ENCODE measurements around the gene LIAS. TPM values are rescaled to one million over a fixed set of nuclear protein-coding genes. Genes with fewer than 3 reads are reported as not detected.
A peak's percentile ranks its signal among the peaks of the same experiment; 100 is the strongest.

LIAS gene
- total and polyA plus RNA-seq, 2 of the 13 experiments (the other 11 are each of a cell fraction or from before 2014, with no cell fraction given) = 16.0 to 16.6 TPM

DNA sequence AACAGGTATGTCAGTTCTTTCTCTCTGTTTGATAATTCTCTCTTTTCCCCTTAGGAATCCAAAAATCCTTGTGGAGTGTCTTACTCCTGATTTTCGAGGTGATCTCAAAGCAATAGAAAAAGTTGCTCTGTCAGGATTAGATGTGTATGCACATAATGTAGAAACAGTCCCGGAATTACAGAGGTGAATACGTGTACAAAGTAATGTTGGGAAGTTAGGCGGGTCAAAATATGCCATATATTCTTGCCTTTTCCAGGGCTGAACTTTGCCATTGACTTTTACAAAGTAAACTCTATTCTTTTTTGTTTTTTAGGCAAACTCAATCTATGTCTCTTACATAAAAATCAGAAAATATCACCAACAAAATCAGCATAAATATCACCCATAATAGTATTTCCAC lies 8.6 kb downstream of the LIAS start (continued):
- peak; percentile 58 for TF ChIP-seq ELF3 (CRISPR knock-in tag; IDR thresholded peaks at IDR 0.05)
- no peak for TF ChIP-seq ZNF703 (CRISPR knock-in tag; IDR thresholded peaks at IDR 0.05; ENCODE audit: borderline replicate concordance)
- TF ChIP-seq ZNF451 (CRISPR knock-in tag; IDR thresholded peaks at IDR 0.05) = no peak
- TF ChIP-seq MED1 (CRISPR knock-in tag; IDR thresholded peaks at IDR 0.05) = peak; percentile 64
- 0 out of 2 replicates have a peak, but pooled peaks have one; percentile 13 for TF ChIP-seq NR2F6 (IDR thresholded peaks at IDR 0.05)
- peak; percentile 52; the same call in 1 of the 2 replicates for TF ChIP-seq NR2F6 (CRISPR knock-in tag; IDR thresholded peaks at IDR 0.05)
- peak; percentile 78 for TF ChIP-seq SAP130 (CRISPR knock-in tag; IDR thresholded peaks at IDR 0.05; ENCODE audit: low read depth)
- TF ChIP-seq, protein P1, sequence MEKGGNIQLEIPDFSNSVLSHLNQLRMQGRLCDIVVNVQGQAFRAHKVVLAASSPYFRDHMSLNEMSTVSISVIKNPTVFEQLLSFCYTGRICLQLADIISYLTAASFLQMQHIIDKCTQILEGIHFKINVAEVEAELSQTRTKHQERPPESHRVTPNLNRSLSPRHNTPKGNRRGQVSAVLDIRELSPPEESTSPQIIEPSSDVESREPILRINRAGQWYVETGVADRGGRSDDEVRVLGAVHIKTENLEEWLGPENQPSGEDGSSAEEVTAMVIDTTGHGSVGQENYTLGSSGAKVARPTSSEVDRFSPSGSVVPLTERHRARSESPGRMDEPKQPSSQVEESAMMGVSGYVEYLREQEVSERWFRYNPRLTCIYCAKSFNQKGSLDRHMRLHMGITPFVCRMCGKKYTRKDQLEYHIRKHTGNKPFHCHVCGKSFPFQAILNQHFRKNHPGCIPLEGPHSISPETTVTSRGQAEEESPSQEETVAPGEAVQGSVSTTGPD (CRISPR knock-in tag; IDR thresholded peaks at IDR 0.05) = no peak
- peak; percentile 50; the same call in 1 of the 2 replicates for TF ChIP-seq SOX5 (CRISPR knock-in tag; IDR thresholded peaks at IDR 0.05; ENCODE audit: borderline replicate concordance)
- no peak for TF ChIP-seq LCORL (IDR thresholded peaks at IDR 0.05)
- peak; percentile 39; the same call in 1 of the 2 replicates for TF ChIP-seq LCORL (CRISPR knock-in tag; IDR thresholded peaks at IDR 0.05)
- no peak for TF ChIP-seq ZNF317 (CRISPR knock-in tag; IDR thresholded peaks at IDR 0.05)
- TF ChIP-seq, protein P2, sequence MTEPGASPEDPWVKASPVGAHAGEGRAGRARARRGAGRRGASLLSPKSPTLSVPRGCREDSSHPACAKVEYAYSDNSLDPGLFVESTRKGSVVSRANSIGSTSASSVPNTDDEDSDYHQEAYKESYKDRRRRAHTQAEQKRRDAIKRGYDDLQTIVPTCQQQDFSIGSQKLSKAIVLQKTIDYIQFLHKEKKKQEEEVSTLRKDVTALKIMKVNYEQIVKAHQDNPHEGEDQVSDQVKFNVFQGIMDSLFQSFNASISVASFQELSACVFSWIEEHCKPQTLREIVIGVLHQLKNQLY (CRISPR knock-in tag; IDR thresholded peaks at IDR 0.05) = 0 out of 2 replicates have a peak, but pooled peaks have one; percentile 30
- peak; percentile 40; the same call in 1 of the 2 replicates for TF ChIP-seq BCL6 (CRISPR knock-in tag; IDR thresholded peaks at IDR 0.05)
- TF ChIP-seq, protein P3, sequence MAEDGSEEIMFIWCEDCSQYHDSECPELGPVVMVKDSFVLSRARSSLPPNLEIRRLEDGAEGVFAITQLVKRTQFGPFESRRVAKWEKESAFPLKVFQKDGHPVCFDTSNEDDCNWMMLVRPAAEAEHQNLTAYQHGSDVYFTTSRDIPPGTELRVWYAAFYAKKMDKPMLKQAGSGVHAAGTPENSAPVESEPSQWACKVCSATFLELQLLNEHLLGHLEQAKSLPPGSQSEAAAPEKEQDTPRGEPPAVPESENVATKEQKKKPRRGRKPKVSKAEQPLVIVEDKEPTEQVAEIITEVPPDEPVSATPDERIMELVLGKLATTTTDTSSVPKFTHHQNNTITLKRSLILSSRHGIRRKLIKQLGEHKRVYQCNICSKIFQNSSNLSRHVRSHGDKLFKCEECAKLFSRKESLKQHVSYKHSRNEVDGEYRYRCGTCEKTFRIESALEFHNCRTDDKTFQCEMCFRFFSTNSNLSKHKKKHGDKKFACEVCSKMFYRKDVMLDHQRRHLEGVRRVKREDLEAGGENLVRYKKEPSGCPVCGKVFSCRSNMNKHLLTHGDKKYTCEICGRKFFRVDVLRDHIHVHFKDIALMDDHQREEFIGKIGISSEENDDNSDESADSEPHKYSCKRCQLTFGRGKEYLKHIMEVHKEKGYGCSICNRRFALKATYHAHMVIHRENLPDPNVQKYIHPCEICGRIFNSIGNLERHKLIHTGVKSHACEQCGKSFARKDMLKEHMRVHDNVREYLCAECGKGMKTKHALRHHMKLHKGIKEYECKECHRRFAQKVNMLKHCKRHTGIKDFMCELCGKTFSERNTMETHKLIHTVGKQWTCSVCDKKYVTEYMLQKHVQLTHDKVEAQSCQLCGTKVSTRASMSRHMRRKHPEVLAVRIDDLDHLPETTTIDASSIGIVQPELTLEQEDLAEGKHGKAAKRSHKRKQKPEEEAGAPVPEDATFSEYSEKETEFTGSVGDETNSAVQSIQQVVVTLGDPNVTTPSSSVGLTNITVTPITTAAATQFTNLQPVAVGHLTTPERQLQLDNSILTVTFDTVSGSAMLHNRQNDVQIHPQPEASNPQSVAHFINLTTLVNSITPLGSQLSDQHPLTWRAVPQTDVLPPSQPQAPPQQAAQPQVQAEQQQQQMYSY (CRISPR knock-in tag; IDR thresholded peaks at IDR 0.05) = peak; percentile 25; the same call in 1 of the 2 replicates
- TF ChIP-seq SPEN (CRISPR knock-in tag; IDR thresholded peaks at IDR 0.05; ENCODE audit: low read depth) = no peak
- TF ChIP-seq, protein P4, sequence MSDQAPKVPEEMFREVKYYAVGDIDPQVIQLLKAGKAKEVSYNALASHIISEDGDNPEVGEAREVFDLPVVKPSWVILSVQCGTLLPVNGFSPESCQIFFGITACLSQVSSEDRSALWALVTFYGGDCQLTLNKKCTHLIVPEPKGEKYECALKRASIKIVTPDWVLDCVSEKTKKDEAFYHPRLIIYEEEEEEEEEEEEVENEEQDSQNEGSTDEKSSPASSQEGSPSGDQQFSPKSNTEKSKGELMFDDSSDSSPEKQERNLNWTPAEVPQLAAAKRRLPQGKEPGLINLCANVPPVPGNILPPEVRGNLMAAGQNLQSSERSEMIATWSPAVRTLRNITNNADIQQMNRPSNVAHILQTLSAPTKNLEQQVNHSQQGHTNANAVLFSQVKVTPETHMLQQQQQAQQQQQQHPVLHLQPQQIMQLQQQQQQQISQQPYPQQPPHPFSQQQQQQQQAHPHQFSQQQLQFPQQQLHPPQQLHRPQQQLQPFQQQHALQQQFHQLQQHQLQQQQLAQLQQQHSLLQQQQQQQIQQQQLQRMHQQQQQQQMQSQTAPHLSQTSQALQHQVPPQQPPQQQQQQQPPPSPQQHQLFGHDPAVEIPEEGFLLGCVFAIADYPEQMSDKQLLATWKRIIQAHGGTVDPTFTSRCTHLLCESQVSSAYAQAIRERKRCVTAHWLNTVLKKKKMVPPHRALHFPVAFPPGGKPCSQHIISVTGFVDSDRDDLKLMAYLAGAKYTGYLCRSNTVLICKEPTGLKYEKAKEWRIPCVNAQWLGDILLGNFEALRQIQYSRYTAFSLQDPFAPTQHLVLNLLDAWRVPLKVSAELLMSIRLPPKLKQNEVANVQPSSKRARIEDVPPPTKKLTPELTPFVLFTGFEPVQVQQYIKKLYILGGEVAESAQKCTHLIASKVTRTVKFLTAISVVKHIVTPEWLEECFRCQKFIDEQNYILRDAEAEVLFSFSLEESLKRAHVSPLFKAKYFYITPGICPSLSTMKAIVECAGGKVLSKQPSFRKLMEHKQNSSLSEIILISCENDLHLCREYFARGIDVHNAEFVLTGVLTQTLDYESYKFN (CRISPR knock-in tag; conservative IDR thresholded peaks at IDR 0.05) = peak; percentile 83
- TF ChIP-seq HDAC2 (CRISPR knock-in tag; IDR thresholded peaks at IDR 0.05) = no peak
- no peak for TF ChIP-seq FOXK1 (CRISPR knock-in tag; IDR thresholded peaks at IDR 0.05; ENCODE audit: borderline replicate concordance, low read depth)
- peak; percentile 21 for TF ChIP-seq TEAD3 (CRISPR knock-in tag; optimal IDR thresholded peaks at IDR 0.05; ENCODE audit: borderline replicate concordance)
- no peak for TF ChIP-seq SIX1 (CRISPR knock-in tag; IDR thresholded peaks at IDR 0.05; ENCODE audit: borderline replicate concordance)
- TF ChIP-seq ZNF12 (CRISPR knock-in tag; IDR thresholded peaks at IDR 0.05) = peak; percentile 44; the same call in 1 of the 2 replicates
- peak; percentile 95 for TF ChIP-seq ZSCAN25 (CRISPR knock-in tag; IDR thresholded peaks at IDR 0.05)
- no peak for TF ChIP-seq MBD4 (IDR thresholded peaks at IDR 0.05; ENCODE audit: borderline replicate concordance, low read length)

Data from HepG2 (cell line).